HepG2 (cell line): ENCODE data around the gene AFF4. TPM values are rescaled to one million over a fixed set of nuclear protein-coding genes. Genes with fewer than 3 reads are reported as not detected.

ENCODE experiments used
- ATAC-seq: fragments of 200-7000 bp; cut with Tn5 transposase; 3 replicates; pipeline ENCODE4 v1.9.1; 2020; ENCODE audit warnings: mild to moderate bottlenecking, moderate library complexity
- BruUV-seq: library from RNA; stranded (reverse); fragments of 400-500 nt; replicated peaks from 2 replicates; lab custom pipeline; 2021; lab: Mats Ljungman, UMichigan
- CTCF ChIA-PET: fragments of 300-600 bp; formaldehyde crosslinking; extraction: SDS; loops from one replicate; lab custom pipeline; 2021; ENCODE audit warnings: low total read pairs, inconsistent platforms, low intra/inter-chr PET ratio; lab: Yijun Ruan, JAX
- POLR2A ChIA-PET: fragments of 350-600 bp; sonication (Branson Sonifier 250); formaldehyde crosslinking; loops from one replicate; lab custom pipeline; 2020; ENCODE audit warnings: antibody characterized with exemption, inconsistent platforms; lab: Yijun Ruan, JAX
- DNase-seq: peaks from one replicate; pipeline ENCODE4 v3.0.0-alpha.2; 2015; ENCODE audit warnings: low spot score
- FAIRE-seq: peaks from 3 replicates; lab custom pipeline; 2011; peaks lifted over from hg19 to GRCh38; lab: Jason Lieb, UNC
- H2AFZ ChIP-seq: one replicate; pipeline ENCODE4 v1.6.1; 2011; ENCODE audit warnings: low read length, inconsistent platforms
- H3K27ac ChIP-seq: fragments of 300-600 bp; 3 replicates; pipeline ENCODE4 v1.8.0; 2011; ENCODE audit warnings: mixed run types, mild to moderate bottlenecking, mixed read lengths, low read length, inconsistent platforms; ENCODE audit not compliant: insufficient read depth; ENCODE audit errors: extremely low read length
- H3K27me3 ChIP-seq, 2 experiments: fragments of 200-600 bp in 1 of 2; 2 replicates in 1 of 2; 3 replicates in 1 of 2; pipeline versions ENCODE4 v1.6.0 to v1.8.0; 2011; ENCODE audit warnings: low read length in 2 of 2, mild to moderate bottlenecking in 2 of 2, moderate library complexity in 2 of 2, inconsistent platforms in 1 of 2; ENCODE audit not compliant: insufficient read depth in 2 of 2, control insufficient read depth in 1 of 2
- H3K36me3 ChIP-seq, 2 experiments: fragments of 200-600 bp in 1 of 2; replicated peaks in 1 of 2; 2 replicates in 1 of 2; 3 replicates in 1 of 2; pipeline versions ENCODE4 v1.5.1 to v1.8.0; 2011; ENCODE audit warnings: low read length in 2 of 2, inconsistent platforms in 1 of 2; ENCODE audit not compliant: insufficient read depth in 2 of 2, control insufficient read depth in 1 of 2
- H3K4me1 ChIP-seq: 2 replicates; pipeline ENCODE4 v1.5.1; 2012; ENCODE audit warnings: low read length, inconsistent platforms; ENCODE audit not compliant: insufficient read depth
- H3K4me2 ChIP-seq: 2 replicates; pipeline ENCODE4 v1.6.0; 2011; ENCODE audit warnings: low read depth, low read length, inconsistent platforms
- H3K4me3 ChIP-seq, 3 experiments: fragments of 200-600 bp in 1 of 3; sonication (generic), shearing (Covaris generic) in 1 of 3; replicated peaks in 1 of 3; 2 replicates each; pipeline ENCODE4 v1.5.1; 2011 to 2016; ENCODE audit warnings: low read length in 3 of 3, inconsistent platforms in 2 of 3, low read depth in 2 of 3, mild to moderate bottlenecking in 2 of 3, control low read depth in 1 of 3, mixed read lengths in 1 of 3; ENCODE audit not compliant: insufficient read depth in 1 of 3
- H3K79me2 ChIP-seq: one replicate; pipeline ENCODE4 v1.6.1; 2011; ENCODE audit warnings: low read length, inconsistent platforms; ENCODE audit not compliant: insufficient read depth
- H3K9ac ChIP-seq: 2 replicates; pipeline ENCODE4 v1.6.0; 2011; ENCODE audit warnings: mild to moderate bottlenecking, low read depth, low read length, inconsistent platforms; ENCODE audit not compliant: insufficient read depth
- H3K9me3 ChIP-seq: 2 replicates; pipeline ENCODE4 v1.5.1; 2012; ENCODE audit warnings: mild to moderate bottlenecking, low read length
- H4K20me1 ChIP-seq: 2 replicates; pipeline ENCODE4 v1.6.0; 2011; ENCODE audit warnings: inconsistent platforms, mild to moderate bottlenecking, low read length, moderate library complexity; ENCODE audit not compliant: insufficient read depth
- ADNP ChIP-seq: sonication (generic); formaldehyde crosslinking; IDR thresholded peaks from 2 replicates; pipeline ENCODE4 v1.4.0; 2020; ENCODE audit warnings: missing genetic modification reagents
- CHD2 ChIP-seq: IDR thresholded peaks from 2 replicates; pipeline ENCODE4 v1.6.1; 2011; ENCODE audit warnings: low read depth, low read length, improper control_type of control experiment
- KAT7 ChIP-seq: IDR thresholded peaks from 2 replicates; pipeline ENCODE4 v1.6.1; 2018; ENCODE audit warnings: borderline replicate concordance, missing compliant biosample characterization
- KLF9 ChIP-seq: IDR thresholded peaks from 2 replicates; pipeline ENCODE4 v1.6.1; 2016; ENCODE audit warnings: low read depth
- NBN ChIP-seq: fragments of 450-650 bp; conservative IDR thresholded peaks from 2 replicates; pipeline ENCODE4 v1.6.1; 2017
- RBAK ChIP-seq: sonication (generic); formaldehyde crosslinking; IDR thresholded peaks from 2 replicates; pipeline ENCODE4 v1.5.1; 2020; ENCODE audit warnings: mild to moderate bottlenecking, missing genetic modification reagents
- STAT5B ChIP-seq: sonication (generic); formaldehyde crosslinking; IDR thresholded peaks from 2 replicates; pipeline ENCODE4 v1.4.0; 2020; ENCODE audit warnings: missing genetic modification reagents
- TAF1 ChIP-seq: sonication (generic); formaldehyde crosslinking; IDR thresholded peaks from 2 replicates; pipeline ENCODE4 v1.4.0; 2020; ENCODE audit warnings: missing genetic modification reagents
- ZNF451 ChIP-seq: sonication (generic); formaldehyde crosslinking; IDR thresholded peaks from 2 replicates; pipeline ENCODE4 v1.5.0; 2020; ENCODE audit warnings: mild to moderate bottlenecking, missing genetic modification reagents
- ZNF564 ChIP-seq: sonication (generic); formaldehyde crosslinking; IDR thresholded peaks from 2 replicates; pipeline ENCODE4 v1.8.1; 2023; ENCODE audit warnings: mild to moderate bottlenecking, missing genetic modification reagents
- ZNF605 ChIP-seq: sonication (generic); formaldehyde crosslinking; IDR thresholded peaks from 2 replicates; pipeline ENCODE4 v1.8.0; 2022; ENCODE audit warnings: mild to moderate bottlenecking, missing genetic modification reagents
- WGBS: methylation state at CpG from one replicate; pipeline ENCODE4 v1.1.6; 2017; ENCODE audit warnings: low lambda C conversion rate; 5-methylcytosine and 5-hydroxymethylcytosine counted together
- in situ Hi-C: cut with HindIII; loops from 2 replicates; pipeline ENCODE4 v1.10.0; 2017; ENCODE audit warnings: low pct_unique_long_range_greater_than_20kb; ENCODE audit not compliant: extremely low pct_ligation_motif_present
- intact Hi-C: fragments of 100-400 bp; cut with micrococcal nuclease; formaldehyde crosslinking; loops from one replicate; pipeline ENCODE4 v1.10.0; 2022; ENCODE audit not compliant: unreplicated experiment
- polyA plus RNA-seq, 8 experiments: library from polyadenylated mRNA; depleted of rRNA in 3 of 8; stranded (reverse) in 7 of 8; unstranded in 1 of 8; fragments of >200 nt; fragmentation: Illumina TruSeq in 4 of 8; extraction: Trizol in 4 of 8; gene quantifications; 2 replicates each; pipeline versions ENCODE4 v1.2.1 to v1.2.3, GENCODE V29; 2011 to 2016; ENCODE audit warnings: low read depth in 4 of 8, missing spikeins in 1 of 8, mixed read lengths in 1 of 8; ENCODE audit not compliant: insufficient read depth in 1 of 8
- total RNA-seq, 5 experiments: library from RNA; depleted of rRNA; stranded (reverse); fragments of >200 nt; fragmentation: Illumina TruSeq; extraction: Trizol; gene quantifications; 2 replicates each; pipeline ENCODE4 v1.2.3, GENCODE V29; 2016; ENCODE audit warnings: low read depth in 1 of 5
- TF ChIP-seq, protein P1 (sequence below): fragments of 450-650 bp; IDR thresholded peaks from 2 replicates; pipeline ENCODE4 v1.6.1; 2017; ENCODE audit warnings: mild to moderate bottlenecking
- TF ChIP-seq, protein P2 (sequence below): sonication (generic); formaldehyde crosslinking; IDR thresholded peaks from 2 replicates; pipeline ENCODE4 v1.5.1; 2020; ENCODE audit warnings: missing genetic modification reagents, mild to moderate bottlenecking, borderline replicate concordance
- TF ChIP-seq, protein P3 (sequence below): sonication (generic); formaldehyde crosslinking; IDR thresholded peaks from 2 replicates; pipeline ENCODE4 v1.8.1; 2023; ENCODE audit warnings: missing genetic modification reagents, inconsistent platforms, borderline replicate concordance
- TF ChIP-seq, protein P4 (sequence below): sonication (generic); formaldehyde crosslinking; IDR thresholded peaks from 2 replicates; pipeline ENCODE4 v1.4.0; 2020; ENCODE audit warnings: missing genetic modification reagents, low read depth, mild to moderate bottlenecking, borderline replicate concordance

AFF4 gene
- total and polyA plus RNA-seq, 2 of the 13 experiments (the other 11 are each of a cell fraction or from before 2014, with no cell fraction given) = 22.1 to 25.5 TPM

DNA sequence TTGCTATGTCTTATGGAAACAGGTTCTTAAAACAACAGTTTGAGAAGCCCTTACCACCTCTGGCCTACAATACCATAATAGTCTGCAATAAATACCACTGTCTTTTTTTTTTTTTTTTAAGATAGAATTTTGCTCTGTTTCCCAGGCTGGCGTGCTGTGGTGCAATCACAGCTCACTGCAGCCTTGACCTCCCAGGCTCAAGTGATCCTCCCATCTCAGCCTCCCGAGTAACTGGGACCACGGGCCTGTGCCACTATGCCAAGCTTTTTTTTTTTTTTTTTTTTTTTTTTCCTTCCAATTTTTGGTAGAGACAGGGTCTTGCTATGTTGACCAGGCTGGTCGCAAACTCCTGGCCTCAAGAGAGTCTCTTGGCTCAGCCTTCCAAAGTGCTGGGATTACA lies 37.0 kb downstream of the AFF4 start:
- Histone ChIP-seq H3K79me2 (peaks cover 9% of the 10 kb centered on the region), H4K20me1 (0 out of 2 replicates have a peak, but pooled peaks cover 3% of the 10 kb centered on the region), H3K4me3 (no peak overlapping the region), H3K9me3 (no peaks in the 10 kb centered on the region), H2AFZ (no peak overlapping the region), H3K36me3 (peaks cover 11 to 64% of the 10 kb centered on the region in 2 experiments; a peak in 4 of 5 replicates), H3K27ac (no peak overlapping the region), H3K27me3 (no peaks in the 10 kb centered on the region), H3K4me1 (peaks cover 14% of the 10 kb centered on the region; the same call in 1 of the 2 replicates), H3K4me2 (no peak overlapping the region), H3K9ac (no peak overlapping the region)
- intact Hi-C loops (loop anchor here (5.0 kb wide), 1 partner anchor 1354 kb away; no protein-coding TSS in a partner anchor), in situ Hi-C loops (no loop called here)
- no peak for DNase-seq
- 95% methylated on average over 4 of the region's 4 CpGs for WGBS
- ChIA-PET POLR2A (no interaction called here), CTCF (no interaction called here)
- ATAC-seq = no peak
- BruUV-seq = no TSS peak
- no peak for FAIRE-seq
- TF ChIP-seq NBN (no peak), RBAK (CRISPR knock-in tag) (no peak), ADNP (no peak), ZNF564 (CRISPR knock-in tag) (no peak), ZNF605 (no peak), TAF1 (no peak), KLF9 (CRISPR knock-in tag) (no peak), ZNF451 (CRISPR knock-in tag) (no peak), STAT5B (CRISPR knock-in tag) (no peak), CHD2 (no peak), KAT7 (CRISPR knock-in tag) (no peak)
- TF ChIP-seq, protein P1, sequence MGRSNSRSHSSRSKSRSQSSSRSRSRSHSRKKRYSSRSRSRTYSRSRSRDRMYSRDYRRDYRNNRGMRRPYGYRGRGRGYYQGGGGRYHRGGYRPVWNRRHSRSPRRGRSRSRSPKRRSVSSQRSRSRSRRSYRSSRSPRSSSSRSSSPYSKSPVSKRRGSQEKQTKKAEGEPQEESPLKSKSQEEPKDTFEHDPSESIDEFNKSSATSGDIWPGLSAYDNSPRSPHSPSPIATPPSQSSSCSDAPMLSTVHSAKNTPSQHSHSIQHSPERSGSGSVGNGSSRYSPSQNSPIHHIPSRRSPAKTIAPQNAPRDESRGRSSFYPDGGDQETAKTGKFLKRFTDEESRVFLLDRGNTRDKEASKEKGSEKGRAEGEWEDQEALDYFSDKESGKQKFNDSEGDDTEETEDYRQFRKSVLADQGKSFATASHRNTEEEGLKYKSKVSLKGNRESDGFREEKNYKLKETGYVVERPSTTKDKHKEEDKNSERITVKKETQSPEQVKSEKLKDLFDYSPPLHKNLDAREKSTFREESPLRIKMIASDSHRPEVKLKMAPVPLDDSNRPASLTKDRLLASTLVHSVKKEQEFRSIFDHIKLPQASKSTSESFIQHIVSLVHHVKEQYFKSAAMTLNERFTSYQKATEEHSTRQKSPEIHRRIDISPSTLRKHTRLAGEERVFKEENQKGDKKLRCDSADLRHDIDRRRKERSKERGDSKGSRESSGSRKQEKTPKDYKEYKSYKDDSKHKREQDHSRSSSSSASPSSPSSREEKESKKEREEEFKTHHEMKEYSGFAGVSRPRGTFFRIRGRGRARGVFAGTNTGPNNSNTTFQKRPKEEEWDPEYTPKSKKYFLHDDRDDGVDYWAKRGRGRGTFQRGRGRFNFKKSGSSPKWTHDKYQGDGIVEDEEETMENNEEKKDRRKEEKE = no peak
- TF ChIP-seq, protein P2, sequence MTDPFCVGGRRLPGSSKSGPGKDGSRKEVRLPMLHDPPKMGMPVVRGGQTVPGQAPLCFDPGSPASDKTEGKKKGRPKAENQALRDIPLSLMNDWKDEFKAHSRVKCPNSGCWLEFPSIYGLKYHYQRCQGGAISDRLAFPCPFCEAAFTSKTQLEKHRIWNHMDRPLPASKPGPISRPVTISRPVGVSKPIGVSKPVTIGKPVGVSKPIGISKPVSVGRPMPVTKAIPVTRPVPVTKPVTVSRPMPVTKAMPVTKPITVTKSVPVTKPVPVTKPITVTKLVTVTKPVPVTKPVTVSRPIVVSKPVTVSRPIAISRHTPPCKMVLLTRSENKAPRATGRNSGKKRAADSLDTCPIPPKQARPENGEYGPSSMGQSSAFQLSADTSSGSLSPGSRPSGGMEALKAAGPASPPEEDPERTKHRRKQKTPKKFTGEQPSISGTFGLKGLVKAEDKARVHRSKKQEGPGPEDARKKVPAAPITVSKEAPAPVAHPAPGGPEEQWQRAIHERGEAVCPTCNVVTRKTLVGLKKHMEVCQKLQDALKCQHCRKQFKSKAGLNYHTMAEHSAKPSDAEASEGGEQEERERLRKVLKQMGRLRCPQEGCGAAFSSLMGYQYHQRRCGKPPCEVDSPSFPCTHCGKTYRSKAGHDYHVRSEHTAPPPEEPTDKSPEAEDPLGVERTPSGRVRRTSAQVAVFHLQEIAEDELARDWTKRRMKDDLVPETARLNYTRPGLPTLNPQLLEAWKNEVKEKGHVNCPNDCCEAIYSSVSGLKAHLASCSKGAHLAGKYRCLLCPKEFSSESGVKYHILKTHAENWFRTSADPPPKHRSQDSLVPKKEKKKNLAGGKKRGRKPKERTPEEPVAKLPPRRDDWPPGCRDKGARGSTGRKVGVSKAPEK (CRISPR knock-in tag) = no peak
- TF ChIP-seq, protein P3, sequence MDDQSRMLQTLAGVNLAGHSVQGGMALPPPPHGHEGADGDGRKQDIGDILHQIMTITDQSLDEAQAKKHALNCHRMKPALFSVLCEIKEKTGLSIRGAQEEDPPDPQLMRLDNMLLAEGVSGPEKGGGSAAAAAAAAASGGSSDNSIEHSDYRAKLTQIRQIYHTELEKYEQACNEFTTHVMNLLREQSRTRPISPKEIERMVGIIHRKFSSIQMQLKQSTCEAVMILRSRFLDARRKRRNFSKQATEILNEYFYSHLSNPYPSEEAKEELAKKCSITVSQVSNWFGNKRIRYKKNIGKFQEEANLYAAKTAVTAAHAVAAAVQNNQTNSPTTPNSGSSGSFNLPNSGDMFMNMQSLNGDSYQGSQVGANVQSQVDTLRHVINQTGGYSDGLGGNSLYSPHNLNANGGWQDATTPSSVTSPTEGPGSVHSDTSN (CRISPR knock-in tag) = no peak
- TF ChIP-seq, protein P4, sequence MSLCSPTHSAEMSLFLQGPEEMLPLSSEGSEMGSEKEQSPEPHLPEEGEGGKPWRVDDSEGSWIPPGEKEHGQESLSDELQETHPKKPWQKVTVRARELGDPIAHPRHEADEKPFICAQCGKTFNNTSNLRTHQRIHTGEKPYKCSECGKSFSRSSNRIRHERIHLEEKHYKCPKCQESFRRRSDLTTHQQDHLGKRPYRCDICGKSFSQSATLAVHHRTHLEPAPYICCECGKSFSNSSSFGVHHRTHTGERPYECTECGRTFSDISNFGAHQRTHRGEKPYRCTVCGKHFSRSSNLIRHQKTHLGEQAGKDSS (CRISPR knock-in tag) = no peak
